GM12878 (cell line): ENCODE results near the gene ERCC4. TPM values are rescaled to one million over a fixed set of nuclear protein-coding genes. Genes with fewer than 3 reads are reported as not detected.

Source experiments
- ATAC-seq: fragments of 200-7000 bp; cut with Tn5 transposase; 3 replicates; pipeline ENCODE4 v1.9.1; 2020; ENCODE audit warnings: mild to moderate bottlenecking, moderate library complexity
- BruUV-seq: library from RNA; stranded (reverse); fragments of 400-500 nt; replicated peaks from 2 replicates; lab custom pipeline; 2021; lab: Mats Ljungman, UMichigan
- CTCF ChIA-PET: fragments of 300-600 bp; sonication (Branson Sonifier 250); formaldehyde crosslinking; extraction: SDS; loops from one replicate; lab custom pipeline; 2021; ENCODE audit warnings: inconsistent platforms; lab: Yijun Ruan, JAX
- POLR2A ChIA-PET: fragments of 350-600 bp; formaldehyde crosslinking; extraction: SDS; loops from one replicate; lab custom pipeline; 2021; ENCODE audit warnings: inconsistent platforms; lab: Charles Lee
- RAD21 ChIA-PET: fragments of 300-600 bp; sonication (Branson Sonifier 250); formaldehyde crosslinking; loops from one replicate; lab custom pipeline; 2023; ENCODE audit warnings: antibody characterized with exemption; ENCODE audit not compliant: unreplicated experiment; lab: Charles Lee
- SMC1A ChIA-PET: fragments of 300-600 bp; sonication (Branson Sonifier 250); formaldehyde crosslinking; loops from one replicate; lab custom pipeline; 2023; ENCODE audit not compliant: unreplicated experiment, uncharacterized antibody; lab: Charles Lee
- DNase-seq: peaks from one replicate; pipeline ENCODE4 v3.0.0-alpha.2; 2011; ENCODE audit warnings: low read depth, low spot score
- FAIRE-seq: peaks from 3 replicates; lab custom pipeline; 2011; peaks lifted over from hg19 to GRCh38; lab: Jason Lieb, UNC
- H2AFZ ChIP-seq: 2 replicates; pipeline ENCODE4 v1.6.0; 2011; ENCODE audit warnings: low read depth, low read length, control low read depth; ENCODE audit not compliant: control insufficient read depth
- H3K27ac ChIP-seq: 2 replicates; pipeline ENCODE4 v1.5.1; 2011; ENCODE audit warnings: control low read depth; ENCODE audit not compliant: control insufficient read depth, insufficient read depth
- H3K27me3 ChIP-seq, 2 experiments: replicated peaks in 1 of 2; 2 replicates each; pipeline versions ENCODE4 v1.6.0 to v1.6.1; 2011; ENCODE audit warnings: low read length in 1 of 2; ENCODE audit not compliant: control insufficient read depth in 2 of 2, insufficient read depth in 2 of 2
- H3K36me3 ChIP-seq, 2 experiments: 2 replicates each; pipeline ENCODE4 v1.5.1; 2011; ENCODE audit warnings: low read length in 1 of 2; ENCODE audit not compliant: control insufficient read depth in 2 of 2, insufficient read depth in 2 of 2
- H3K4me1 ChIP-seq: 2 replicates; pipeline ENCODE4 v1.6.1; 2011; ENCODE audit warnings: mild to moderate bottlenecking, low read length, moderate library complexity, mixed read lengths; ENCODE audit not compliant: control insufficient read depth, insufficient read depth
- H3K4me2 ChIP-seq: 2 replicates; pipeline ENCODE4 v1.6.0; 2011; ENCODE audit warnings: control low read depth; ENCODE audit not compliant: control insufficient read depth, insufficient read depth
- H3K4me3 ChIP-seq: fragments of 200-600 bp; sonication (generic); 2 replicates; pipeline ENCODE4 v1.5.1; 2016
- H3K79me2 ChIP-seq: 2 replicates; pipeline ENCODE4 v1.6.0; 2011; ENCODE audit warnings: low read length; ENCODE audit not compliant: control insufficient read depth, insufficient read depth
- H3K9ac ChIP-seq: 2 replicates; pipeline ENCODE4 v1.8.0; 2011; ENCODE audit warnings: low read length, control low read depth, mixed read lengths; ENCODE audit not compliant: control insufficient read depth, insufficient read depth
- H3K9me3 ChIP-seq: replicated peaks from 3 replicates; pipeline ENCODE4 v1.5.1; 2011; ENCODE audit warnings: mild to moderate bottlenecking, low read length; ENCODE audit not compliant: control insufficient read depth, insufficient read depth
- H4K20me1 ChIP-seq: 2 replicates; pipeline ENCODE4 v1.6.0; 2011; ENCODE audit not compliant: control insufficient read depth, insufficient read depth
- ATF7 ChIP-seq: fragments of 450-650 bp; IDR thresholded peaks from 2 replicates; pipeline ENCODE4 v1.6.1; 2016; ENCODE audit warnings: low read depth, mild to moderate bottlenecking
- EP300 ChIP-seq, 2 experiments: fragments of 150-350 bp in 1 of 2; IDR thresholded peaks; 2 replicates each; pipeline ENCODE4 v1.6.1; 2011 to 2012; ENCODE audit warnings: low read depth in 2 of 2, low read length in 2 of 2, borderline replicate concordance in 1 of 2, improper control_type of control experiment in 1 of 2, inconsistent platforms in 1 of 2; ENCODE audit not compliant: control insufficient read depth in 1 of 2
- IKZF1 ChIP-seq: fragments of 450-650 bp; conservative IDR thresholded peaks from 2 replicates; pipeline ENCODE4 v1.6.1; 2017; ENCODE audit warnings: antibody characterized with exemption, mild to moderate bottlenecking
- MTA2 ChIP-seq: fragments of 450-650 bp; IDR thresholded peaks from 2 replicates; pipeline ENCODE4 v1.6.1; 2016; ENCODE audit warnings: low read depth, mild to moderate bottlenecking, moderate library complexity
- NR2F1 ChIP-seq: fragments of 450-650 bp; conservative IDR thresholded peaks from 2 replicates; pipeline ENCODE4 v1.6.1; 2017; ENCODE audit warnings: mild to moderate bottlenecking
- PAX5 ChIP-seq: IDR thresholded peaks from 2 replicates; pipeline ENCODE4 v1.6.1; 2011; ENCODE audit warnings: low read depth, low read length, borderline replicate concordance
- SMAD1 ChIP-seq: fragments of 450-650 bp; IDR thresholded peaks from 2 replicates; pipeline ENCODE4 v1.6.1; 2018; ENCODE audit warnings: mild to moderate bottlenecking, low read depth; ENCODE audit not compliant: partially characterized antibody
- TBL1XR1 ChIP-seq: IDR thresholded peaks from 2 replicates; pipeline ENCODE4 v1.6.1; 2012; ENCODE audit warnings: low read depth, low read length, improper control_type of control experiment
- WGBS: methylation state at CpG from one replicate; pipeline ENCODE4 v1.1.6; 2016; ENCODE audit warnings: low lambda C conversion rate; ENCODE audit not compliant: insufficient replicate concordance, insufficient coverage; ENCODE audit errors: missing lambda C conversion rate; 5-methylcytosine and 5-hydroxymethylcytosine counted together
- in situ Hi-C: fragments of 300-500 bp; cut with MboI; formaldehyde crosslinking; loops from 9 replicates; pipeline ENCODE4 v1.14.3; 2018; ENCODE audit warnings: mixed read lengths
- intact Hi-C: fragments of 100-400 bp; cut with micrococcal nuclease; formaldehyde crosslinking; loops from one replicate; pipeline ENCODE4 v1.14.2; 2022; ENCODE audit not compliant: unreplicated experiment
- polyA plus RNA-seq, 11 experiments: library from polyadenylated mRNA; depleted of rRNA in 4 of 11; unstranded in 6 of 11; stranded (reverse) in 5 of 11; fragments of >200 nt; fragmentation: Nextera tagmentation in 4 of 11; fragmentation: Illumina TruSeq in 1 of 11; extraction: Ambion mirVana in 4 of 11; extraction: Trizol in 1 of 11; gene quantifications; 1 replicate in 1 of 11; 2 replicates in 10 of 11; pipeline versions ENCODE4 v1.2.1 to v1.2.3, GENCODE V29; 2011 to 2016; ENCODE audit warnings: inconsistent platforms in 2 of 11, missing spikeins in 2 of 11, low read depth in 1 of 11
- total RNA-seq, 4 experiments: library from RNA; depleted of rRNA in 3 of 4; stranded (reverse); fragments of >200 nt in 3 of 4; fragmentation: Illumina TruSeq in 1 of 4; extraction: Trizol in 1 of 4; gene quantifications; 2 replicates each; pipeline versions ENCODE4 v1.2.1 to v1.2.3, GENCODE V29; 2013 to 2021

The ERCC4 gene
- total and polyA plus RNA-seq, 10 of the 15 experiments (the other 5 are each of a cell fraction or from before 2014, with no cell fraction given) = 4.7 to 24.6 (median 8.9) TPM

DNA sequence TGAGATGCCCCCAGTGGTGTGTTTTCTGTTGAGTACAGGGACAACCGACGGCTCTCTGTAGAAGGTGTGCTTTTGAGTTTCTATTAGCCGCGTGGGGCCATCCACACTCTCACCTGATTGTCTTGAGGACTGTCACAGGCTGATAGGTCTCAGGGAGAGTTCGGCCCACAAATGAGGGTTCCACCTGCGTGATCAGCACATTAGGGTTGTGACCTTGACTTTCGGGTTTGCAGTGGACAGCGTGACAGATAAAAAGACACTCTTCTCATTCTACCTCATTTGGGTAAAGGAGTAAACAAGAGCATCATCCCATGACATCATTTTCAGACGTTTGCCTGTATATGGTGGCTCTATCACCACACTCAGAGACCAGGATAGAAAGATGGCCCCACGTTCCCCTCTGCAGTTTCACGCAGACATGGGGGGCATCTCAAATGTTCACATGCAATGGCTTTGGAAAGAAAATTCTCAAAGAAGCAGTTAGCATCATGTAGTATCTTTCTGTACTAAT is 76.9 kb downstream of the ERCC4 start:
- H3K27ac ChIP-seq = no peak overlapping the region
- DNase-seq (no peak), FAIRE-seq (no peak), ATAC-seq (peak; percentile 60)
- ChIA-PET POLR2A (interaction anchor here (1.3 to 1.6 kb wide), 2 partner anchors 10 to 11 kb away, joined by 4 to 5 read pairs; no protein-coding TSS in a partner anchor), SMC1A (interaction anchor here (0.6 to 1.2 kb wide), 6 partner anchors 12 to 206 kb away, joined by 3 to 8 read pairs (median 4); no protein-coding TSS in a partner anchor), RAD21 (interaction anchor here (1.2 to 1.4 kb wide), 2 partner anchors 40 to 43 kb away, joined by 4 to 6 read pairs; no protein-coding TSS in a partner anchor), CTCF (interaction anchor here (1.1 to 1.6 kb wide), 2 partner anchors 26 to 63 kb away, joined by 3 to 5 read pairs; no protein-coding TSS in a partner anchor)
- WGBS = 67% methylated on average over 11 of the region's 11 CpGs
- no peaks in the 10 kb centered on the region for H3K79me2 ChIP-seq
- H3K4me3 ChIP-seq = no peak overlapping the region
- H3K36me3 ChIP-seq = no peaks in the 10 kb centered on the region
- H3K4me2 ChIP-seq = no peak overlapping the region
- no peak overlapping the region for H2AFZ ChIP-seq
- no peaks in the 10 kb centered on the region for H3K27me3 ChIP-seq
- TF ChIP-seq NR2F1 (peak; percentile 83), ATF7 (peak; percentile 72; the same call in 1 of the 2 replicates), TBL1XR1 (no peak), EP300 (IDR thresholded peaks at IDR 0.05; ENCODE audit: borderline replicate concordance in 1 of 2, control insufficient read depth in 1 of 2, low read depth in 2 of 2, low read length in 2 of 2) (0 out of 4 replicates have a peak, but pooled peaks of 1 of the 2 experiments have one; percentile 19), MTA2 (no peak), SMAD1 (no peak), PAX5 (peak; percentile 38; the same call in 1 of the 2 replicates), IKZF1 (0 out of 2 replicates have a peak, but pooled peaks have one; percentile 17)
- BruUV-seq = no TSS peak
- intact Hi-C loops = no loop called here
- peaks cover 27% of the 10 kb centered on the region for H3K4me1 ChIP-seq
- H4K20me1 ChIP-seq = no peaks in the 10 kb centered on the region
- H3K9ac ChIP-seq = no peak overlapping the region
- H3K9me3 ChIP-seq = no peaks in the 10 kb centered on the region; the same call in 1 of the 3 replicates
- in situ Hi-C loops = no loop called here
